HUDEP-2 (cell line): ENCODE results near the gene STAT5B.
"Not testable (repeated sequence)": the region's sequence is repeated elsewhere in the genome, so short reads cannot be mapped to it uniquely, and the experiment has no call there.

Experiments used
- DNase-seq, 76 experiments: peaks; one replicate each; lab custom pipeline; 2025; ENCODE audit not compliant: unreplicated experiment in 76 of 76; lab: John Stamatoyannopoulos, UW

The STAT5B gene

DNA sequence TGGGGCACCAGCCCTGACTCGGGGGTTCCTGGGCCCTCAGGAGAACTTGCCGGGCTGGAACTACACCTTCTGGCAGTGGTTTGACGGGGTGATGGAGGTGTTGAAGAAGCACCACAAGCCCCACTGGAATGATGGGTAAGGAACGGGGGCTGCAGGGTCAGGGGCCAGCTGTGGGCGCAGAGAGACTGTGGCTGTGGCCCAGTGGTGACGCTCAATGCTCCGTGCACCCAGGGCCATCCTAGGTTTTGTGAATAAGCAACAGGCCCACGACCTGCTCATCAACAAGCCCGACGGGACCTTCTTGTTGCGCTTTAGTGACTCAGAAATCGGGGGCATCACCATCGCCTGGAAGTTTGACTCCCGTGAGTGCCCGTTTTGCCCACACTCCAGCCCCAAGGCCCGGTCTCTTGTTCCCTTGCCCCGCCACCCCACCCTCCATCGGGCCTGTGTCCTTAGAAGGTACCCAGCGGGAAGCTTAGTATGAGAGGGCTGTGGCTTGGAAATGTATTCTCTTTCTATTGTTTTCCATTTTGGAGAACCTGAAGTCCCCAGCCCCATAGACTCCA lies 31.3 kb upstream of the STAT5B start:
- no peak for DNase-seq

DNA sequence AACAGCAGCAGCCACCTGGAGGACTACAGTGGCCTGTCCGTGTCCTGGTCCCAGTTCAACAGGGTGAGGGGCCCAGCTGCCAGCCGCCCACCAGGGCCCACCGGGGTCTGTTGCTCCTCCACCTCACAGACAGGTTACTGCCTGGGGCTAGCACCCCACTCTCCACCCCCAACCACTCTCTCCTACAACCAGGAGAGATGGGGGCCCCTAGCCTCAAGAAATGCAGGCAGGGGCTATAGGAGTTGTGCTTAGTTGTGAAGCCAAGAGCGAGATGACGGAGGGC lies 30.1 kb upstream of the STAT5B start:
- no peak for DNase-seq

DNA sequence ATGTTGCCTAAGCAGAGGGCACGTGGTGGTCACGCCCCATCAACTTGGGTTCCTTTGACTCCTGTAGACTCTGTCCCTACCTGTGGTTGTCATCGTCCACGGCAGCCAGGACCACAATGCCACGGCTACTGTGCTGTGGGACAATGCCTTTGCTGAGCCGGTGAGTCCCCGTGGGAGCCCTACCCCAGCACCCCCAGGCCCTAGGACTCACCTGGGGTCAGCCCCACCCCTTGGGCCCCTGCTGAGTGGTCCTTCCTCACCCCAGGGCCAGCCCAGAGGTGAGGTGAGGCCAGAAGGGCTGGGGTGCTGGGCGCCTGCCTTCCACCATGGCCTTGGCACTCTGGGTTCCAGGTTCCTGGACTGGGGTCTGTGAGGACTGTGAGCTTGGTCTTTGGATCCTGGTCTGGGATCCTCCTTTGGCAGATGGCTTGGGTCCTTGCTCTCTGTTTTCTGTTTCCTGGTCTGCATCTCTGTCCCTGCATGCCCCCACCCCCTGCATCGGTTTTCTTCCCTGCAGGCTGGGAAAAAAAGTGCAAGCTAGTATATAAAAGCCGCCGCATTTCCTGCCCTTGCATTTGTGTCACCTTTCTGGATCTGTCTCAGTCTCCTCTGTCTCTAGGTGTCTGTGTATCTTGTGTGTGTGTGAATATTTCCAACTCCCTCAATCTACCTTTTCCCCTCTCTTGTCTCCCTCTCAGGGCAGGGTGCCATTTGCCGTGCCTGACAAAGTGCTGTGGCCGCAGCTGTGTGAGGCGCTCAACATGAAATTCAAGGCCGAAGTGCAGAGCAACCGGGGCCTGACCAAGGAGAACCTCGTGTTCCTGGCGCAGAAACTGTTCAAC lies 29.6 kb upstream of the STAT5B start:
- DNase-seq: no peak

DNA sequence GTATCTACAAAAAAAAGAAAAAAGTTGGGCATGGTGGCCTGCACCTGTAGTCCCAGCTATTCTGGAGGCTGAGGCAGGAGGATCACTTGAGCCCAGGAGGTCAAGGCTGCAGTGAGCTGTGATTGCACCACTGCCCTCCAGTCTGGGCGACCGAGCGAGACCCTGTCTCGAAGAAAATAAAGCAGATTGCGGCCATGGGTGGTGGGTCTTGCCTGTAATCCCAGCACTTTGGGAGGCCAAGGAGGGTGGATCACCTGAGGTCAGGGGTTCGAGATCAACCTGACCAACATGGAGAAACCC lies 28.8 kb upstream of the STAT5B start:
- not testable (repeated sequence) for DNase-seq

DNA sequence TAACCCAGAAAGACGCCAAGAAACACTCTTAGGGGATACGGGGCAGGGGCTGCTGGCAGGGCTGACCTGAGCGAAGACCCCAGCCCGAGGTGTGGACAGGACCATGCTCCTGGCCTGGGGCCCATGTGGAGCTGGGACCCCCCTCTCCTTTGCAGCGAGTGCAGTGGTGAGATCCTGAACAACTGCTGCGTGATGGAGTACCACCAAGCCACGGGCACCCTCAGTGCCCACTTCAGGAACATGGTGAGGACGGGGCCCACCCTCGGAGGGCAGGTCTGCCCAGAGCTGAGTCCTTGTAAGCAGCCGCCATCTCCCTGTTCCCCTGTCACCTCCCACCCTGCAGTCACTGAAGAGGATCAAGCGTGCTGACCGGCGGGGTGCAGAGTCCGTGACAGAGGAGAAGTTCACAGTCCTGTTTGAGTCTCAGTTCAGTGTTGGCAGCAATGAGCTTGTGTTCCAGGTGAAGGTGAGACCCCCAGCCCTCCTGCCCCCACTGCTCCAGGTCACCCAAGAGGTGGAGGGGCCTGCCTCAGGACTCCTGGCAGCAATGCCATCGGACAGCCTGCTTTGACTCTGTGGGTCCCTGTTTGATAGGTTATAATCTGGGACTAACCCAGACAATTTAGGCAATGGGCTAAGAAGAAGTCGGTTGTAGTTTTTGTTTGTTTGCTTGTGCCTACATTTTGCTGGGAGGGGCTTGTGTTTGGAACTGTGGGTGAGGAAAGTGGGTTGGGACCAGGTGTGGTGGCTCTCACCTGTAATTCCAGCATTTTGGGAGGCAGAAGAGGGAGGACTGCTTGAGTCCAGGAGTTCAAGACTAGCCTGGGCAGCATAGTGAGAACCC lies 28.2 kb upstream of the STAT5B start:
- no peak for DNase-seq

DNA sequence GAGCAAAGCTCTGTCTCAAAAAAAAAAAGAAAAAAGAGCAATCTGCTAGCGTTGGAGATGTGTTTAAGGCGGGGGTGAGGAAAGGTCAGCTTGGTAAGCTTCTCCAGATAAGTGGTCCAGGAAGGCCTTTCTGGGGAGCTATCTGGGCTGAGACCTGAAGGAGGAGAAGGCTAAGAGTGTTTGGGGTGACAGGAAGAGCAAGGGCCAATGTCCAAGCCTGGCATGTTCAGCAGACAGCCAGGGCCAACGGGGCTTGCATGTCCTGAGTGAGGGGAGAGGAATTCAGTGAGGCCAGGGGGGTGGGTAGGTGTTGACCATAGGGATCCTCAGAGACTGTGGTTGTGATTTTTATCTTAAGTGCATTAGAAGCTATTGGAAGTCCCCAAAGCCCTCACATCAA lies 27.5 kb upstream of the STAT5B start:
- DNase-seq: no peak

DNA sequence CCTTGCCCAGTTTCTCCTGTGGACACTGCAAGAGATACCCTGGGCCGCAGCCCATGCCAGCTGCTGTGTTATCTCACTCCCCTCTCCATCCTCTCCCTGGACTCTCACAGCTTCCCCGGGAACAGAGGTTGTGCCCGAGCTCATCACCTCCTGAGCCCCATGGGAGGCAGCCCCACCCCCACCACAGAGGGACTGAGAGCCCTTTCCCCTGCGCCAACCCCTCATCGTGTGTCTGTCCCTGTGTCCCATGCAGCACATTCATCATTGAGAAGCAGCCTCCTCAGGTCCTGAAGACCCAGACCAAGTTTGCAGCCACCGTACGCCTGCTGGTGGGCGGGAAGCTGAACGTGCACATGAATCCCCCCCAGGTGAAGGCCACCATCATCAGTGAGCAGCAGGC lies 24.8 kb upstream of the STAT5B start:
- no peak for DNase-seq

DNA sequence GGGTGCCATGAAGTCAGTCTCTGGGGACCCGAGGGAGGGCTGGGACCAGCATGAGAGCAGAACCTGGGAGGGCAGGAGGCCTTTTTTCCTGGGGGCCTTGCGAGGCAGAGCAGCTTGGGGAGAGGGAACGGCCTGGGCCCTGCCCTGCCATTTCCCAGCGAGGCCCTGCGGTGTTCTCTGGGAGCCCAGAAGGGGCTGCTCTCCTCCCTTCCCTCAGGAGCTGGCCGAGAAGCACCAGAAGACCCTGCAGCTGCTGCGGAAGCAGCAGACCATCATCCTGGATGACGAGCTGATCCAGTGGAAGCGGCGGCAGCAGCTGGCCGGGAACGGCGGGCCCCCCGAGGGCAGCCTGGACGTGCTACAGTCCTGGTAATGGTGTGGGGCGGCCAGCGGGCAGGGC lies 23.7 kb upstream of the STAT5B start:
- DNase-seq: not testable (repeated sequence)

DNA sequence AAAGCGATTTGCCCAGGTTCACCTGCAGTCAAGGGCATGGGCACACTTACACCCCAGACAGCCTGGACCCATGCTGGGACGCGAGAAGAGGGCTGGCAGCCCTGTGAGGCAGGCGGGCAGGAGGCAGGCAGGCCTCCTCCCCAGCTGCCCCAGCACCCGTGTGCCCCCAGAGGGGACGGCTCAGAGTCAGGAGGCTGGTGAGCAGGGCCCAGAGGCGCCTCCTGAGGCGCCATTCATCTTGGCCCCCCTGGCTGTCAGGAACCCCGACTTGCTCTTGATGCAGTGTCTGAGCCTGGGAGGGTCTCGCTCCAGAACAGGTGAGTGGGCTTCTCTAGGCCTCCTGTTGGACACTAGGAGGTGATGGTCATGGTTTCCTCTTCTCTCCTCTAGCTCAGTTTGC lies 23.2 kb upstream of the STAT5B start:
- not testable (repeated sequence) for DNase-seq

DNA sequence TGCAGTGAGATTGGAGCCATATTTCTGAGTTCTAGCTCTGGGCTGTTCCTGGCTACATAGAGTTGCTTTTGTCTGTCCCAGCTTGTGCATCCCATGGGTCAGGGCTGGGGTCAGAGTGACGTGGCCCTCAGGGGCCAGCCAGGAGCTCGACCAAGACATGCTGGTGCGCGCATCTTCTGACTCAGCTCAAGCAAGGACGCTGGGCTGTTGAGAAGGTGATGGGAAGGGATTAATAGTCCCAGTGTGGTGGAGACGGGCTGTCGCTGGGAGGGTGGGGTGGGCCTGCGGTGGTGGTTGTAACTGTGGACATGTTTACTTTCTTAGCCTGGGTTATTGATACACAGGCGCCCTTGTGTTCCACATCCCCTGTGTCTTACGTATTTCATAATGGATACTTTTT lies 21.6 kb upstream of the STAT5B start:
- DNase-seq: not testable (repeated sequence)

DNA sequence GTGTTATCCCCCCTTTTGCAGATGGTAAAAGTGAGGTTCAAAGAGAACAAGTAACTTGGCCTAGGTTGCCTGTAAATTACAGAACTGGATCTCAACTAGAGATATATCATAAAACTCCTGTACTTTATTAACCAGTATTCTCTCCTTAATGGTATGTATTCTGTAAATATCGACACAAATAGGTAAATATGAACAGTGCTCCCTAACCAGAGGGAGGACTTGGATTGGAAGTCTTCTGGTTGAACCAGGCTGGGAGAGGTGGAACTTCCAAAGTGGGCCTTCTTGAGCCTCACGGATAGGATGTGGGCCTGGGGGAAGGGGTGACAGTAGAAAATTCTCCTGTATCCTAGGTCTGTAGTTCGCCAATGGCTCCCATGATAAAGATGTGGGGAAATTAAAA lies 19.8 kb upstream of the STAT5B start:
- no peak for DNase-seq

DNA sequence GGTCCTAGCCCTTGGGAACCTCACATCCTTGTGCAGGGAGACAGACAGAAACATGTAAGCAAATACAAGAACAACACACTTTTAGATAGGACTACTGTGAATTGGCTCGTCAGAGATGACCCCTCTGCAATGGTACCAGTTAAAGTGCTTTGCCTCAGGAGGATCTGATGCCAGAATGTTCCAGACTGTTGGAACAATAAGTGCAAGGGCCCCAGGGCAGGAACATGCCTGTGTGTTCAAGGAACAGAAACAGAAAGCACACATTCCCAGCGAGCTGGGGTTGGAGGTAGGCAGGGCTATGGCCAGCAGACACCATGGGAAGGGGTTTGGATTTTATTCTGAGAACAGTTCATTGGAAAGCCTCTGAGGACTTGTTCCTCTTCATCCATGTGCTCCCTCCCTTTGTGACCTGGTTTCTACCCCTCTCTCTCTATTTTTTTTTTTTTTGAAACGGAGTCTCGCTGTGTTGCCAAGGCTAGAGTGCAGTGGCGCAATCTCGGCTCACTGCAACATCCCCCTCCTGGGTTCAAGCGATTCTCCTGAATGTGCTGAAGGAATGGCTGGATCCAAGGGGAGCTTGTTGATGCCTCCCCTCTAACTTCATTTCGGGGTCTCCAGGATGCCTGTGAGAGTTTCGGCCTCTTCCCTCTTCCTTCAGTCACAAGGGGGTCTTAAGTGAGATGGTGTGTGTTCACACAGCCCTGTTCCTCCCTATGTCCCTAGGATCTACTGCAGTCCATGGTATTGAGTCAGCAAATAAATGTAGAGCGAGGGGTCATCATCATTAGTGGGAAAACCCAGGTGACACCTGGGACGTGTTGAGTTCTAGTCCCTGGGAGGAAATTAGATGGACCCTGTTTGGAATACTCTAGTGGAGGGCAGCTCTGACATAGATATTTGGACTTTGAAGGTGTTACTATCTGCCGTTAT lies 18.5 kb upstream of the STAT5B start:
- DNase-seq: no peak

DNA sequence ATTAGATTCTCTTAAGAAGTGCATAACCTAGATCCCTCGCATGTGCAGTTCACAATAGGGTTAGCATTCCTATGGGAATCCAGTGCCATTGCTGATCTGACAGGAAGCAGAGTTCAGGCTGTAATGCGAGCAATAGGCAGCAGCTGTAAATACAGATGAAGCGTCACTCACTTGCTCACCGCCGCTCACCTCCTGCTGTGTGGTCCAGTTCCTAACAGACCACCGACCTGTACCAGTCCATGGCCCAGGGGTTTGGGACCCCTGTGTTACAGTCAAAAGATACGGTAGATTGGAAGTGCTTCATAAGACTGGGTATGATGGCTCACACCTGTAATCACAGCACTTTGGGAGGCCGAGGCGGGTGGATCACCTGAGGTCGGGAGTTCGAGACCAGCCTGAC lies 14.9 kb upstream of the STAT5B start:
- no peak for DNase-seq

DNA sequence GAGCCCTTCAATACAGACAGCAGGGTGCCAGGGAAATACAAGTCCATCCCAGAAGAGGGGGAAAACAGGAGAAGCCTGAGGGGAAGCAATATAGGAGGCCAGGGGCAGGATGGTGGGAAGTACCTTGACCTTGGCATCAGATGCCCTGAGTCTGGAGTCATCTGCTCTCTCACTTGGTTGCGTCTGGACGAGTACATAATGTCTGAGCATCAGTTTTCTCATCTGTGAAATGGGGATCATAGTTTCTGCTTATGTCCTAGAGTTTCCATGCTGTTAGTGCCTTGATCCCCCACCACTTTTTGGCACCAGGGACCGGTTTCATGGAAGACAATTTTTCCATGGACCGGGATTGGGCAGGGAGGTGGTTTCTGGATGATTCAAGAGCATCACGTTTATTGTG lies 14.4 kb upstream of the STAT5B start:
- no peak for DNase-seq

DNA sequence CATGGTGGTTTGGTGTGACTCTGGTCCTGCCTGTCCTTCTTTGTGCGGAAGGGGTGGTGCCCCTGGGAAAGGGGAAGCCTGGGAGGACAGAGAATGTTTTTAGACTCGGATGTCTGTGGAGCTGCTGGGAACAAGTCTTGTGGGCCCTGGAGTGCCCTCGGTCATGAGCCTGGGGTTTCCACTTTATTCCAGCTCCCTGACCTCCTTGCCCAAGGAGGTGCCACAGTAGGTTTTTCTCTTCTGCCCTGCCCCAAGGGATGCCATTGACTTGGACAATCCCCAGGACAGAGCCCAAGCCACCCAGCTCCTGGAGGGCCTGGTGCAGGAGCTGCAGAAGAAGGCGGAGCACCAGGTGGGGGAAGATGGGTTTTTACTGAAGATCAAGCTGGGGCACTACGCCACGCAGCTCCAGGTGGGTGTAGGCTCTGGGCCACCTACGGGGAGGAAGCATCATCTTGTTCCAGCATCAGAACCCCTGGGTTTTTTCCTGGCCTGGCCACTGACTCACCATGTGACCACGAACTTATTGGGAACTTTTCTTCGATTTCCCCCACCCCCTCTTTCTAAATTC lies 13.5 kb upstream of the STAT5B start:
- DNase-seq: peak in 1 of 76 experiments; percentile 59

DNA sequence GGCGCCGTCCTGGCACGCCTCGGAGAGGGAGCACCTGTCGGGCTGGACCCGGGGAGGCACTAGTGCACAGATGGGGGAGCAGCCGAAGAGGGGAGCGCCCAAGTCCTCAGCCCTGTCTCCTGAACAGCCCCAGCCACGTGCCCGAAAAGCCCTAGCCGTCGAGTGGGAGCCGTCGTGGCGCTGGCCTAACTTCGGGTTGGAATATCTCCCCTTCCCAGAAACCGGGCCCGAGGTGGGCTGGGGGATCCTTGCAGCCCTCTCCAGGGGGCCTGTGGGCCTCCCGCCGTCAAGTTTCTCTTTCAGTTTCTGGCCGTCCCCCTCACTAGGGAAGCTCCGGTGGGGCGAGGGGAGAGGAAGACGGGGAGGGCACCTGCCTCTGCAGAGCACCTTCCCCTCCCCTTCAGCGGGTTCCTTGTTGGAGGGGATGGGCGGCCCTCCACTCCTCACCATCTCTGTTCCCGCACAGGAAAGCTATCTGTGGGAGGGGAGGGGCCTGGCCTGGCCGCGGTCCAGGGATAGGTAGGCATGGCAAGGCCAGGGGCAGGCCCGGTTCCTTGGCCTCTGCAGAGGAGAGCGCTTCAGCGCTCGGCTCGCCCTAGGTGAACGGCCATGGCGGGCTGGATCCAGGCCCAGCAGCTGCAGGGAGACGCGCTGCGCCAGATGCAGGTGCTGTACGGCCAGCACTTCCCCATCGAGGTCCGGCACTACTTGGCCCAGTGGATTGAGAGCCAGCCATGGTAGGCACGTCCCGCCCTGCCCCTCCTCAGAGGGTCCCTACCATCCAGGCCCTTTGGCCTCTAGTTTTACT lies 12.8 kb upstream of the STAT5B start:
- DNase-seq: peak in 66 of 76 experiments; percentile 18 to 83 (median 62)

DNA sequence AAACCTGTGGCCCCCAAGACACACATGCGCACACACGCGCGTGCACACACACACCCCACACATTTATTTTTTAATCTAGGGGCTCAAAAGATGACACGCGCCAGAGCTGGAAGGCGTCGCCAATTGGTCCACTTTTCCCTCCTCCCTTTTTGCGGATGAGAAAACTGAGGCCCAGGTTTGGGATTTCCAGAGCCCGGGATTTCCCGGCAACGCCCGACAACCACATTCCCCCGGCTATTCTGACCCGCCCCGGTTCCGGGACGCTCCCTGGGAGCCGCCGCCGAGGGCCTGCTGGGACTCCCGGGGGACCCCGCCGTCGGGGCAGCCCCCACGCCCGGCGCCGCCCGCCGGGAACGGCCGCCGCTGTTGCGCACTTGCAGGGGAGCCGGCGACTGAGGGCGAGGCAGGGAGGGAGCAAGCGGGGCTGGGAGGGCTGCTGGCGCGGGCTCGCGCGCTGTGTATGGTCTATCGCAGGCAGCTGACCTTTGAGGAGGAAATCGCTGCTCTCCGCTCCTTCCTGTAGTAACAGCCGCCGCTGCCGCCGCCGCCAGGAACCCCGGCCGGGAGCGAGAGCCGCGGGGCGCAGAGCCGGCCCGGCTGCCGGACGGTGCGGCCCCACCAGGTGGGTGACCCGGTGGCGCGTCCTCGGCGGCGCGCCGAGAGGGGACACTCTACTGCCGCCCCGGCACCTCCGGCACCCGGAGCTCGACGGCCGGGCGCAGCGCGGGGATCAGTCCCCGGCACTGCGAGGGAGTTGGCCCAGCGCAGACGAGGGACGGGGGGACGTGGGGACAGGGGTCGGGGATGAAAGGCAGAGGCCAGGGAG lies 12.0 kb upstream of the STAT5B start, which contains the start of gene STAT5A:
STAT5A (plus strand) TSS at position 522 of the 826 bp plus-strand sequence. CDS start 914 bp downstream, outside the sequence.
- peak in 60 of 76 experiments; percentile 13 to 69 (median 49) for DNase-seq

DNA sequence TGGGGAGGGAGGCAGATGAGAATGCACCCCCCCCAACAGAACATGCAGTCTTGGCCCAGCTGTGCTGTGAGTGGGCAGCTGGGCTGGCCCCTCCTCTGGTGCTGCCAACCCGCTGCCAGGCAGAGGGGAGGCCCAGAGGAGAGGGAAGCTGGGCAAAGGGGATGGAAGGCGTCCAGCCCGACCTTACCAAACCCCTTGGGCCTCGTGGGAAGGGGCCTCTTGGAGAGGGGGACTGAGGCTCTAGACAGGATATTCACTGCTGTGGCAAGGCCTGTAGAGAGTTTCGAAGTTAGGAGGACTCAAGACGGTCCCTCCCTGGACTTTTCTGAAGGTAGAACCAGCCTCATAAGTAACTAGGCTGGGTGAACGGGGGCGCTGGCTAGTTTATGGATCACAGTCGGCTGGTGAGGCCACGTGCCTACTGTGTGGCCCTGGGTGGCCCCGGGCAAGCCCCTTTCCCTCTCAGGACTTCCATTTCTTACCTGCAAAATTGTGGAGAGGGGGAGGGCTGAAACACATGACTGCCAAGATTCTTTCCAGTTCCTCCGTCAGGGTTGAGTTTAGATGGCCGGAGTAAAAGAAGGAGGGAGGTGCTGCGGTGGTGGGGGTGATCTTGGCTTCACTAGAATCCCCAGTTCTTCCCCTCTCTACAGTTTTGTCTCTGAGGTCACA lies 11.2 kb upstream of the STAT5B start:
- DNase-seq: peak in 70 of 76 experiments; percentile 29 to 89 (median 64)
